ENCODE results near the gene RYR1. TPM values are rescaled to one million over a fixed set of nuclear protein-coding genes. Genes with fewer than 3 reads are reported as not detected.

Gene RYR1
- total and polyA plus RNA-seq, 2 of the 8 experiments (the other 6 are each of a cell fraction or from before 2014, with no cell fraction given) = 5.8 to 11.8 TPM

GRCh38 chr19:38626401-38626800 lies 192.9 kb downstream of the RYR1 start:
- H2BK12ac ChIP-seq (ENCODE audit: low read depth, low read length) = no peak overlapping the region
- peaks cover 2 to 3% of the 10 kb centered on the region in 2 experiments for H4K20me1 ChIP-seq (replicated peaks in 1 of 2; ENCODE audit: control insufficient read depth in 1 of 2, insufficient read depth in 2 of 2, low read length in 2 of 2)
- ChIA-PET POLR2A (ENCODE audit: partially characterized antibody) (interaction anchor here (1.0 to 3.3 kb wide), 3 partner anchors 11 to 24 kb away, joined by 3 to 11 read pairs (median 3); no protein-coding TSS in a partner anchor), CTCF (ENCODE audit: partially characterized antibody) (interaction anchor here (1.5 kb wide), 1 partner anchor 8 kb away, joined by 4 read pairs; no protein-coding TSS in a partner anchor)
- H3K79me1 ChIP-seq (ENCODE audit: low read depth, low read length) = peaks cover 1% of the 10 kb centered on the region
- H3K36me3 ChIP-seq (ENCODE audit: control insufficient read depth in 2 of 4, insufficient read depth in 4 of 4, low read length in 3 of 4) = peaks cover 22 to 79% (median 53%) of the 10 kb centered on the region in 4 experiments
- H2BK20ac ChIP-seq (ENCODE audit: low read length) = no peak overlapping the region
- no peak overlapping the region for H3K9ac ChIP-seq (replicated peaks in 1 of 4; ENCODE audit: extremely low read depth in 1 of 4, low read depth in 3 of 4, low read length in 3 of 4)
- no peak overlapping the region for H2AK5ac ChIP-seq (ENCODE audit: low read depth, low read length)
- no peak overlapping the region for H4K5ac ChIP-seq (ENCODE audit: insufficient read length, low read depth, low read length)
- H2BK15ac ChIP-seq (ENCODE audit: low read length) = no peak overlapping the region
- no peak overlapping the region for H3K4me3 ChIP-seq (ENCODE audit: extremely low read depth in 1 of 4, insufficient read depth in 2 of 4, low read depth in 3 of 4, low read length in 4 of 4)
- no peak overlapping the region for H4K91ac ChIP-seq (replicated peaks; ENCODE audit: insufficient read length, low read length)
- H3K9me3 ChIP-seq (ENCODE audit: insufficient read depth in 2 of 2, low read depth in 1 of 2, low read length in 1 of 2) = no peaks in the 10 kb centered on the region
- H3K18ac ChIP-seq (ENCODE audit: extremely low read depth, low read length) = no peak overlapping the region
- no peak overlapping the region for H4K8ac ChIP-seq (ENCODE audit: extremely low read depth, insufficient read depth, low read length)
- no peak overlapping the region for H3K14ac ChIP-seq (ENCODE audit: insufficient read length)
- H3K56ac ChIP-seq (replicated peaks; ENCODE audit: insufficient read length, low read depth, low read length) = no peak overlapping the region
- no peak overlapping the region for H3K27ac ChIP-seq (ENCODE audit: low read depth, low read length)
- no peaks in the 10 kb centered on the region for H3K4me1 ChIP-seq (replicated peaks in 1 of 4; ENCODE audit: control insufficient read depth in 3 of 4, insufficient read depth in 4 of 4, low read length in 3 of 4)
- no peak overlapping the region for H3K4me2 ChIP-seq (ENCODE audit: insufficient read depth in 1 of 2, low read depth in 2 of 2, low read length in 2 of 2)
- 95% methylated on average over 4 of the region's 4 CpGs; no CpG with 5 or more reads in 1 of the 2 experiments for WGBS, 2 experiments (ENCODE audit: extremely low coverage in 1 of 2, insufficient coverage in 1 of 2, insufficient read length in 1 of 2, insufficient replicate concordance in 2 of 2, low coverage in 1 of 2, low lambda C conversion rate in 2 of 2, missing lambda C conversion rate in 1 of 2)
- no peak overlapping the region for H2BK120ac ChIP-seq (replicated peaks; ENCODE audit: low read depth, low read length)
- H3K23me2 ChIP-seq (ENCODE audit: low read depth, low read length) = no peaks in the 10 kb centered on the region
- H3K4ac ChIP-seq (replicated peaks; ENCODE audit: insufficient read length, low read depth, low read length) = no peak overlapping the region
- no peak overlapping the region for H2AFZ ChIP-seq (ENCODE audit: low read length)
- FAIRE-seq (no peak), DNase-seq (ENCODE audit: low read depth in 1 of 2, low spot score in 2 of 2) (no peak)
- H3K79me2 ChIP-seq (ENCODE audit: control insufficient read depth in 1 of 2, insufficient read depth in 2 of 2, low read length in 2 of 2) = no peaks in the 10 kb centered on the region
- H2BK5ac ChIP-seq (ENCODE audit: low read depth, low read length) = no peak overlapping the region
- no peaks in the 10 kb centered on the region for H3K27me3 ChIP-seq (replicated peaks in 1 of 4; ENCODE audit: control insufficient read depth in 3 of 4, extremely low read depth in 1 of 4, insufficient read depth in 3 of 4, low read length in 3 of 4)
- no peak overlapping the region for H3K23ac ChIP-seq (ENCODE audit: insufficient read length)
- TF ChIP-seq RAD21 (IDR thresholded peaks at IDR 0.05 in 1 of 2, conservative IDR thresholded peaks at IDR 0.05 in 1 of 2; ENCODE audit: low read depth in 2 of 2, low read length in 2 of 2) (no peak), NRF1 (IDR thresholded peaks at IDR 0.05; ENCODE audit: low read depth, low read length) (no peak), MAFK (IDR thresholded peaks at IDR 0.05; ENCODE audit: low read depth, low read length) (no peak), HDAC2 (IDR thresholded peaks at IDR 0.05; ENCODE audit: borderline replicate concordance in 1 of 2, low read depth in 2 of 2, low read length in 2 of 2) (no peak), SIN3A (conservative IDR thresholded peaks at IDR 0.05 in 1 of 2, IDR thresholded peaks at IDR 0.05 in 1 of 2; ENCODE audit: low read depth in 1 of 2, low read length in 2 of 2) (no peak), MAX (IDR thresholded peaks at IDR 0.05) (no peak), SUZ12 (IDR thresholded peaks at IDR 0.05; ENCODE audit: low read length) (no peak), GABPA (IDR thresholded peaks at IDR 0.05; ENCODE audit: borderline replicate concordance, insufficient read depth, low read length) (no peak), EP300 (IDR thresholded peaks at IDR 0.05; ENCODE audit: borderline replicate concordance in 1 of 2, low read depth in 2 of 2, low read length in 2 of 2) (no peak), CTBP2 (IDR thresholded peaks at IDR 0.05; ENCODE audit: borderline replicate concordance, insufficient read depth, insufficient read length, low read length) (no peak), SP4 (IDR thresholded peaks at IDR 0.05; ENCODE audit: low read length) (no peak), RFX5 (IDR thresholded peaks at IDR 0.05; ENCODE audit: borderline replicate concordance, low read depth, low read length) (no peak)
